ENCODE measurements around the gene RBM26.
A peak's percentile ranks its signal among the peaks of the same experiment; 100 is the strongest.

Gene RBM26

DNA sequence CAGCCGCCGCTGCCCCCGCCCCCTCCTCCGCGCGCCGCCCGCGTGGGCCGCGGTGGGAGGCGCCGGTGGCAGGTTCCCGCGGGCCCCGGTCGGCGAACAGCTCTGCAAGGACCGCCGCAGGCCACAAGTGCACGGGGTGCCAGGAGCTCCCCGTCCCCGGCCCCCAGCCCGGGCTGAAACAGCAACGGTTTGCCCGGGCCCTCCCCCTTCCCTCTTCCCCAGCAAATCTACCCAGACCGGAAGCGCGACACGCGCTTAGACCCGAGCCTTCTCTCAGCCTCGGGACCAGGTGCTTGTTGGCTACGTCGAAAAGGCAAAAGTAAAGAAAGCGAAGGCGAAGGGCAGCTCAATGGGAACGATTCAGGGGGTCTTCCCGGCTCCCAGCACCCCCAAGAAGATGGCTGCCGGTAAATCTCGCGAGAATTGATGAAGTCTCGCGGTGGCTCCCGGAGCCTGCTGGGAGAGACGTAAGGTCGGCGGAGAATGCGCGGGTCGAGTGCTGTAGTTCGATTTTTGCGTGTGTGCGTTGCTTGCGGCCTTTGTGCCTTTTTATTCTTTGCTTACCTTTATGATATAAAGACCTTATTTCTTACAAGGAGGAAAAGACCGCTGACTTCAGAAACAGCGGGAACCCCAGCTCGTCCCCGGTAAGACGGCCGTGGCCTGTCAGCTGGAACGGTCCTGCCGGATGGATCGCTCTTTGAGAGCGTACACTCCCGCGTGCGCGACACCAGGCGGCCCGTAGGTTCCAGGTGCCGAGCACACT, at the start of gene RBM26:
TSS of gene RBM26 (minus strand) at position 425 of the 766 bp plus-strand sequence. CDS start 481 bp downstream, outside the sequence.
- peak; percentile 93 for DNase-seq

- DNase-seq: no peak
These were observed 49.3 kb upstream of the RBM26 start for GRCh38 chr13:79455331-79455730.

DNA sequence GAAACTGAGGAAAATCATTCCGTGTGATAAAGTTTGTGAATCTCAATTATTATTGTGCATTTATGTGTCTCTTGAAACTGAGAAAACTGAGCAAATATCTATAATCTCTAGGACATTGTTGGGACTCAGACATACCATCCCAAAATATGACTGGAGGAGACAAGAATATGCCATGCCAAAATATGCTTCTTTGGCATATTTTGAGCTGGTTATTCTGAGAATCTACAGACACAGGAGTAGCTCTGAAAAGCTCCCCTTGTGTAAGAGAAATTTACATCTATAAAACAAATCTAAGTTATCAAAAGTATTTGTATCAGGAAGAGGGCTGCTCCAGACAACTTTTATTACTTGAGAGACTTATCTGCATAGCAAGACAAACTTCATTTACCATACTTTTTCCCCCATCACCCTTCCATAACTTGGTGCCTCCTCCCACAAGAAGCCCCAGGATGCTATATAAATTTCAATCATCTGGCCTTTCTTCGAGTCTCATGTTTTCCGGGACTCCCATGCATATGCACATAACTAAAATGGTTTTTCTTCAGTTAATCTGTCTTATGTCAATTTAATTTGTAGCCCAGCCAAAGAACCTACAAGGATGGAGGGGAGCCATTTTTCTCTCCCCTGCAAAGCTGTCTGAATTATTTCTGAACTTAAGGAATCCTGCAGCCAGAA, 46.3 kb upstream of the RBM26 start:
- no peak for DNase-seq

DNA sequence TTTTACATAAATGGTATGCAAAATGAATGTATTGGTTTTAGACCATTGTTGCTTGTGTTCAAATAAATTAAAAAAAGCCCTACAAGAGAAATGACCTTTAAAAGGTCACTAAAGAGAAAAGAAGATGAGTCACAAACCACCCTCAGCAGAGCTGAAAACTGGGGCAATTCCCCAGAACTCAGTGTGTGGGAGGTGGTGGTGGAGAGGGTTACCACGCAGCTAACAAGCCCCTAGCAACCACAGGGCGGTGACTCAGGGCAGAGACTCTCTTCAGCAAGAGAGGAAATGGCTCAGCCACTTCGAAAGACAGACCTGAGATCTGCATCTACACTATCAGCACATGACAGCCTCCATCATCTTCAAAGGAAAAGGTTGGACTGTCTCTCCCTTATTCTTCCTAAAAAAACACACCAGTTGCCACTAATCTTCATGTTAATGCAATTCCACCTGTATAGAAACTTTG, 45.5 kb upstream of the RBM26 start:
- peak; percentile 87 for DNase-seq

DNA sequence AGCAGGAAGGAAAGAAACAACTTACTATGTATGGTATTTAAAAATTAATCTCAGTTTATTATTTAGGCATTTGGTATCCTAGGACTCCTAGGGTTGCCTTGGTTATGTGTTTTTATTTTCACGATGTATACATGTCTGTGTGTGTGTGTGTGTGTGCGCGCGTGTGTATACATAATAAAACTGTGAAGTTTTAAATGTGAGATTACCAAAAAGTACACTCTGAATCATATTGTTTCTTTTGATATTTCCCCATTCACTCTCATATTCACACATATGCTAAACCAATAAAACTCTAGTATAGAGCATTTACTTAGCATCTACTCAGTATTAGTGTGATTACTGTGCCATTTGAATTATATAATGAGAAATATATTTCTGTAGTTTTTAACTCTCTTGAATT, 44.1 kb upstream of the RBM26 start:
- peak; percentile 37 for DNase-seq

DNA sequence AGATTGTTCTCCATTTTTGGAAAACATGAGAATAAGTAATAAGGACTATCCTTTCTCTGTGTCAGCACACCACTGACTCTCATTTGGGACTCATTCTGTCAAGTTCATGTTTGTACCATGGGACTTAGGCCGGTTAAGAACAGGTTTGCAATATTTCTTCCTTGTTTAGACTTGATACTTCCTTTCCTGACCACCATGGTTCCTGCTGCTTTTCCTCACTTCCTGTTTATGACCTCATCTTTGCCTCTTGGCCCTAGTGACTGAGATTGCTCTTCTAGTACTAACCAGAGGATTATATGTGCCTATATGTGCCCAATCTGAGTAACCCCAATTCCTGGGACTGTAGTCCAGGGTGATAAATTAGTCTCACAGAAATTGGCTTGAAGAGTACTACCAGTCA, 42.4 kb upstream of the RBM26 start:
- no peak for DNase-seq

GRCh38 chr13:79447741-79448140, 41.7 kb upstream of the RBM26 start:
- no peak for DNase-seq

DNA sequence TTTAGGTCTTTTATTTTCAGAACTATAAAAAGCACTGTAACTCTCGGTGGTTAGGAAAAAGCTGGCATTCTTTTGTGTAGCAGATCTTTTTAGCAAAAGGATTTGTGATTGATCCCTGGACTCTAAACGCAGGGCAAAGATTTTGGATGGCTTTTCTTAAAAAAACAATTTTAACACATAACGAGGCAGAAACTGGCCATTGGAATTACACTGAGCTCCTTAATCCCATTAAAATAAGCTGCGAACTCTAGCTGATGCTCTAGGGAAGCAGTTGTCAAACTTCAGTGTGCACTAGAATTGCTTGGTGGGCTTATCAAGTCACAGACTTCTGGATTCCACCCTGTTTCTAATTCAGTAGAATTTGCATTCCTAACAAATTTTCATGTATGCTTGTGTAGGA, 41.1 kb upstream of the RBM26 start:
- DNase-seq: no peak

GRCh38 chr13:79445968-79446645, 40.1 kb upstream of the RBM26 start:
- peak; percentile 11 for DNase-seq

DNA sequence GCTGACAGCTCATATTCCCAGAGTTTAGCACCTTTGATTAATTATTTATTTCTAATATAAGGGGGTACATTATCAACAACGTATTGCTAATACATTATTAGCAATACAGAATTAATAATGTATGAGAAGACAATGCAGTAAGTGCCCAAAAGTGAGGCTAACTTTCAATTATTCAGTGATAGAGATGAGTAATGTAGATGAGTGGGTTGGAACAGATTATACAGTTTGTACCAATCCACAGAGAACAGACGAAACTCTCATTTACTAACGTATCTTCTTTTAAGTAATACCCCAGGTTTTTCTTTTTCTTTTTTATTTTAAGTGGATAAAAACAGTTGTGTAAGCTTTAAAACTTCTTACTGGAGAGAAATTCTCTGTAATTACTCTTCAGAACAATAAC, 36.7 kb upstream of the RBM26 start:
- DNase-seq: no peak

GRCh38 chr13:79442221-79442620, 36.2 kb upstream of the RBM26 start:
- no peak for DNase-seq

GRCh38 chr13:79440958-79441528, 35.0 kb upstream of the RBM26 start:
- no peak for DNase-seq

GRCh38 chr13:79439275-79439674, 33.2 kb upstream of the RBM26 start:
- no peak for DNase-seq

DNA sequence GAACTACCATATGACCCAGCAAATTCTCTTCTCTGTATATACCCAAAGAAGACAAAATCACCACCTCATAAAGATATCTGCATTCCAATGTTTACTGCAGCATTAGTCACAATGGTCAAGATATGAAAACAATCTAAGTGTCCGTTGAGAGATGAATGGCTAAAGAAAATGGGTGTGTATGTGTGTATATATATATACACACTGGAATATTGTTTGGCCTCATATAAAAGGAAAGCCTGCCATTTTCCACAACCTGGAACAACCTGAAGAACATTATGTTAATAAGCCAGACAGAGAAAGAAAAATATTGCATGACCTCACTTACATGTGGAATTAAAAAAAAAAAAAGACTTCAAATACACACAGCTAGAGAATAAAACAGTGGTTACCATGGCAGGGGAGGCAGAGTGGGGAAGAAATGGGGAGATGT, 29.5 kb upstream of the RBM26 start:
- DNase-seq: no peak

GRCh38 chr13:79434556-79434955, 28.5 kb upstream of the RBM26 start:
- no peak for DNase-seq

GRCh38 chr13:79432992-79433391, 26.9 kb upstream of the RBM26 start:
- no peak for DNase-seq

- DNase-seq: no peak
These were observed 26.0 kb upstream of the RBM26 start for GRCh38 chr13:79432086-79432485.

- DNase-seq: no peak
These were observed 23.3 kb upstream of the RBM26 start for GRCh38 chr13:79429309-79429708.

DNA sequence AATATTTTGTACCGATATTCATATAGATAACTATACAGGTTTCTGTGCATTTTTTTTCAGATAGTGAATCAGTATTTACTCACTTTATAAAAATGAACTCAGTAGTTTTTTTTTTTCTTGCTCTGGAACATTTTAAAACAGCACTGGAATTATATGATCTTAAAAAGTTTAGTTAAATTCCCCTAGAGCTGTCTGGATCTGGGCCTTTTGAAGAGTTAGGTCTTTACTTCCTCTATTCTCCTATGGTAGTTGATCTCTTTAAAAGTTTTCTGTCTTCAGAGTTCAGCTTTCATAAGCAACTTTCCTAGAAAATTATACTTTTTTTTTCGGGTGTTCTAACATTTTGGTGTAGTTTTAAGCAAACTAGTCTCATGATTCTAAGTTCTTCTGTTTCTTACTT, 21.8 kb upstream of the RBM26 start:
- no peak for DNase-seq

- no peak for DNase-seq
These were observed 21.2 kb upstream of the RBM26 start for GRCh38 chr13:79427265-79427664.

DNA sequence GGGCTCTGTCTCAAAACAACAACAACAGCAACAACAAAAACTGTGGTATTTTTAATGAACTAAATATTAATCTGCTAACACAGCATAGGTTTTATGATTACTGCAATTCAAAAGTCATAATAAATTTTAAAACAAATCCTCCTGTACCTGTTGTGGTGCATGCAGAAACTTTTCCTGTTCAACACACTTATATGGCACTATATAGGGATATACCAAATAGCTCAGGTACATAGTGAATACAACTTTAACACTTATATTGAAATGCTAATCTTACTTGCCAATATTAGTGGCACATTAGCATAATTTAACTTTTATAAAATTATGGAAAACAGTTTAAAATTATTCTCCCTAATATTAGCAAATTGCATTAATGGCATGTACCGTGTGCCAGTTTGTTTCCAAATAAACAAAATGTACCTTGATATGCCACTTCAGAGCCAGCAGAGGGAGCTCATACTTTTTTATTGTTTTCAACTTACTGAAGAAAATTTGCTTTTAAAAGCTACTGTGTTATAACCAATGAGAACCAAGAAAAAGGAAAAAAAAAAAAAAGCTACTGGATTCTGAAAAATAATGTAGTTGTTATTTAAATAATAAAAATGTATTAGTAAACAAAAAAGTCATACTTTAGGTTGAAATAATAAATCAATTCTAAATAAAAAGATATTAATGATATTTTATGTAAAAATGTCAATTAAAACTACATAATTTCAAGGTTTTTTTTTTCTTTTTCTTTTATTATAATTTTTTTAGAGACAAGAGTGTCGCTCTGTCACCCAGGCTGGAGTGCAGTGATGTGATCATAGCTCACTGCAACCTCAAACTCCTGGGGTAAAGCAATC, 18.0 kb upstream of the RBM26 start:
- DNase-seq: no peak

GRCh38 chr13:79423340-79423739, 17.3 kb upstream of the RBM26 start:
- no peak for DNase-seq

DNA sequence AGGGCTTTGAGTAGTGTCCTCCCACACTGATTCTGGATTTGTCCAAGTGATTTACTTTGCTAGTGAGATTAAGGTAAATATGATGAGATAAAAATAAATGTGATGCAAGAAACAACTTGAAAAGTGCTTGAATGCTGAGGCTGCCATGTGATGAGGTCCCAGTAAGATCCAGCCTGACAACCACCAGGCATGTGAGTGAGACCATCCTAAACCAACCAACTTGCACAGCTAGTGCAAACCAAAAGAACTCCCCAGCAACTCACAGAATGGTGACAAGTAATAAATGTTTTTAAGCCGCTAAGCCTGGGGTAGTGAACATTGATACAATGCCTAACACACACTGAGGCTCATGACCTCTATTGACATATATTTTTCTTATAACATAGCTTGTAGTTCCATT, 13.3 kb upstream of the RBM26 start:
- no peak for DNase-seq

Measured in stimulated activated CD4-positive, alpha-beta T cell treated with anti-CD3 and anti-CD28 coated beads, Interleukin-4, amount 100 ng/mL, for 1 hour (primary cell).